ENCODE data around the gene TSPAN15.

DNA sequence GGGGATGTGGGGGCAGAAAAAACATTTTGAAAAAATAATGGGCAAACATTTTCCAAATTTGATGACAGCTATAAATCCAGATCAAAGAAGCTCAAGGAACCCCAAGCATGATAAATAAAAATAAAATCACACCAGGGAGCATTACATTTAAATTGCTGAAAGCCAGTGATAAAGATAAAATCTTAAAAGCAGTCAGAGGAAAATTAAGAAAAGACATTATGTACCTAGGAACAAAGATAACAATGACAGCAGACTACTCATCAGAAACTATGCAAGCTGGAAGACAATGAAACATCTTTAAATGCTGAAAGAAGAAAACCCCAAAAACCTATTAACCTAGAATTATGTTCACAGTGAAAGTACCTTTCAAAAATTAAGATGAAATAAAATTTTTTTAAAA lies 98.7 kb downstream of the TSPAN15 start:
- no peak for TF ChIP-seq EZH2 (IDR thresholded peaks at IDR 0.05; ENCODE audit: low read depth, unreplicated experiment)
- TF ChIP-seq, protein P1, sequence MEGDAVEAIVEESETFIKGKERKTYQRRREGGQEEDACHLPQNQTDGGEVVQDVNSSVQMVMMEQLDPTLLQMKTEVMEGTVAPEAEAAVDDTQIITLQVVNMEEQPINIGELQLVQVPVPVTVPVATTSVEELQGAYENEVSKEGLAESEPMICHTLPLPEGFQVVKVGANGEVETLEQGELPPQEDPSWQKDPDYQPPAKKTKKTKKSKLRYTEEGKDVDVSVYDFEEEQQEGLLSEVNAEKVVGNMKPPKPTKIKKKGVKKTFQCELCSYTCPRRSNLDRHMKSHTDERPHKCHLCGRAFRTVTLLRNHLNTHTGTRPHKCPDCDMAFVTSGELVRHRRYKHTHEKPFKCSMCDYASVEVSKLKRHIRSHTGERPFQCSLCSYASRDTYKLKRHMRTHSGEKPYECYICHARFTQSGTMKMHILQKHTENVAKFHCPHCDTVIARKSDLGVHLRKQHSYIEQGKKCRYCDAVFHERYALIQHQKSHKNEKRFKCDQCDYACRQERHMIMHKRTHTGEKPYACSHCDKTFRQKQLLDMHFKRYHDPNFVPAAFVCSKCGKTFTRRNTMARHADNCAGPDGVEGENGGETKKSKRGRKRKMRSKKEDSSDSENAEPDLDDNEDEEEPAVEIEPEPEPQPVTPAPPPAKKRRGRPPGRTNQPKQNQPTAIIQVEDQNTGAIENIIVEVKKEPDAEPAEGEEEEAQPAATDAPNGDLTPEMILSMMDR (conservative IDR thresholded peaks at IDR 0.05; ENCODE audit: low read depth in 2 of 2) = no peak
- no peak for TF ChIP-seq JUNB (IDR thresholded peaks at IDR 0.05; ENCODE audit: unreplicated experiment)
- no peak for TF ChIP-seq STAT1 (IDR thresholded peaks at IDR 0.05; ENCODE audit: unreplicated experiment)
- no peak for TF ChIP-seq CREB1 (CRISPR knock-in tag; IDR thresholded peaks at IDR 0.05; ENCODE audit: low read depth)
- TF ChIP-seq EZH2phosphoT487 (IDR thresholded peaks at IDR 0.05; ENCODE audit: unreplicated experiment) = no peak
- TF ChIP-seq ZNF114 (CRISPR knock-in tag; IDR thresholded peaks at IDR 0.05) = no peak
- no peak for TF ChIP-seq POLR2AphosphoS5 (IDR thresholded peaks at IDR 0.05; ENCODE audit: low read depth)
- TF ChIP-seq, protein P2, sequence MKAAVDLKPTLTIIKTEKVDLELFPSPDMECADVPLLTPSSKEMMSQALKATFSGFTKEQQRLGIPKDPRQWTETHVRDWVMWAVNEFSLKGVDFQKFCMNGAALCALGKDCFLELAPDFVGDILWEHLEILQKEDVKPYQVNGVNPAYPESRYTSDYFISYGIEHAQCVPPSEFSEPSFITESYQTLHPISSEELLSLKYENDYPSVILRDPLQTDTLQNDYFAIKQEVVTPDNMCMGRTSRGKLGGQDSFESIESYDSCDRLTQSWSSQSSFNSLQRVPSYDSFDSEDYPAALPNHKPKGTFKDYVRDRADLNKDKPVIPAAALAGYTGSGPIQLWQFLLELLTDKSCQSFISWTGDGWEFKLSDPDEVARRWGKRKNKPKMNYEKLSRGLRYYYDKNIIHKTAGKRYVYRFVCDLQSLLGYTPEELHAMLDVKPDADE (IDR thresholded peaks at IDR 0.05) = no peak
- TF ChIP-seq, protein P3, sequence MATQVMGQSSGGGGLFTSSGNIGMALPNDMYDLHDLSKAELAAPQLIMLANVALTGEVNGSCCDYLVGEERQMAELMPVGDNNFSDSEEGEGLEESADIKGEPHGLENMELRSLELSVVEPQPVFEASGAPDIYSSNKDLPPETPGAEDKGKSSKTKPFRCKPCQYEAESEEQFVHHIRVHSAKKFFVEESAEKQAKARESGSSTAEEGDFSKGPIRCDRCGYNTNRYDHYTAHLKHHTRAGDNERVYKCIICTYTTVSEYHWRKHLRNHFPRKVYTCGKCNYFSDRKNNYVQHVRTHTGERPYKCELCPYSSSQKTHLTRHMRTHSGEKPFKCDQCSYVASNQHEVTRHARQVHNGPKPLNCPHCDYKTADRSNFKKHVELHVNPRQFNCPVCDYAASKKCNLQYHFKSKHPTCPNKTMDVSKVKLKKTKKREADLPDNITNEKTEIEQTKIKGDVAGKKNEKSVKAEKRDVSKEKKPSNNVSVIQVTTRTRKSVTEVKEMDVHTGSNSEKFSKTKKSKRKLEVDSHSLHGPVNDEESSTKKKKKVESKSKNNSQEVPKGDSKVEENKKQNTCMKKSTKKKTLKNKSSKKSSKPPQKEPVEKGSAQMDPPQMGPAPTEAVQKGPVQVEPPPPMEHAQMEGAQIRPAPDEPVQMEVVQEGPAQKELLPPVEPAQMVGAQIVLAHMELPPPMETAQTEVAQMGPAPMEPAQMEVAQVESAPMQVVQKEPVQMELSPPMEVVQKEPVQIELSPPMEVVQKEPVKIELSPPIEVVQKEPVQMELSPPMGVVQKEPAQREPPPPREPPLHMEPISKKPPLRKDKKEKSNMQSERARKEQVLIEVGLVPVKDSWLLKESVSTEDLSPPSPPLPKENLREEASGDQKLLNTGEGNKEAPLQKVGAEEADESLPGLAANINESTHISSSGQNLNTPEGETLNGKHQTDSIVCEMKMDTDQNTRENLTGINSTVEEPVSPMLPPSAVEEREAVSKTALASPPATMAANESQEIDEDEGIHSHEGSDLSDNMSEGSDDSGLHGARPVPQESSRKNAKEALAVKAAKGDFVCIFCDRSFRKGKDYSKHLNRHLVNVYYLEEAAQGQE (IDR thresholded peaks at IDR 0.05; ENCODE audit: unreplicated experiment) = no peak

Measured in GM23338 (cell line).